ENCODE data around the gene KCNQ2. TPM values are rescaled to one million over a fixed set of nuclear protein-coding genes. Genes with fewer than 3 reads are reported as not detected.

Gene KCNQ2
- total RNA-seq, 1 experiment from 2014 or later, result 0.25 TPM

GRCh38 chr20:63406011-63406410 lies 66.4 kb downstream of the KCNQ2 start:
- POLR2A ChIA-PET, result no interaction called here
- DNase-seq, result no peak

GRCh38 chr20:63405102-63405730 lies 67.2 kb downstream of the KCNQ2 start:
- no peak overlapping the region for H3K4me3 Mint-ChIP-seq (ENCODE audit: unreplicated experiment)
- DNase-seq, result no peak
- peaks cover 20% of the 10 kb centered on the region for H3K27me3 Mint-ChIP-seq (ENCODE audit: insufficient read depth, unreplicated experiment)
- no TSS peak for BruUV-seq (replicated peaks)
- Histone ChIP-seq H3K27me3 (replicated peaks; ENCODE audit: control insufficient read depth, insufficient read depth, low read length) (peaks cover 3% of the 10 kb centered on the region; the same call in 1 of the 2 replicates), H3K4me3 (ENCODE audit: low read depth, low read length) (no peak overlapping the region), H3K9me3 (0 out of 2 replicates have a peak, but pooled peaks cover 3% of the 10 kb centered on the region), H3K4me1 (no peaks in the 10 kb centered on the region), H3K36me3 (ENCODE audit: control insufficient read depth, insufficient read depth, low read length) (no peaks in the 10 kb centered on the region)
- no peak for TF ChIP-seq CTCF (IDR thresholded peaks at IDR 0.05; ENCODE audit: insufficient read depth in 1 of 2, low read depth in 1 of 2, low read length in 1 of 2, severe bottlenecking in 1 of 2, unreplicated experiment in 1 of 2)
- no peaks in the 10 kb centered on the region for H3K36me3 Mint-ChIP-seq (ENCODE audit: insufficient read depth, unreplicated experiment)
- ChIA-PET POLR2A (no interaction called here), CTCF (no interaction called here)
- no peak overlapping the region for H3K27ac Mint-ChIP-seq (ENCODE audit: unreplicated experiment)
- no peaks in the 10 kb centered on the region for H3K9me3 Mint-ChIP-seq (ENCODE audit: unreplicated experiment)
- no peaks in the 10 kb centered on the region for H3K4me1 Mint-ChIP-seq (ENCODE audit: low read depth, unreplicated experiment)
- intact Hi-C loops (cut with micrococcal nuclease; ENCODE audit: unreplicated experiment), result no loop called here

More at GRCh38 chr20:63406011-63406410, 66.4 kb downstream of the KCNQ2 start:
- Histone ChIP-seq H3K4me1 (no peaks in the 10 kb centered on the region), H3K4me3 (ENCODE audit: low read depth, low read length) (no peak overlapping the region), H3K9me3 (0 out of 2 replicates have a peak, but pooled peaks cover 3% of the 10 kb centered on the region), H3K36me3 (ENCODE audit: control insufficient read depth, insufficient read depth, low read length) (no peaks in the 10 kb centered on the region), H3K27me3 (replicated peaks; ENCODE audit: control insufficient read depth, insufficient read depth, low read length) (peaks cover 3% of the 10 kb centered on the region; the same call in 1 of the 2 replicates)
- TF ChIP-seq CTCF (IDR thresholded peaks at IDR 0.05; ENCODE audit: insufficient read depth in 1 of 2, low read depth in 1 of 2, low read length in 1 of 2, severe bottlenecking in 1 of 2, unreplicated experiment in 1 of 2), result no peak
- intact Hi-C loops (cut with micrococcal nuclease; ENCODE audit: unreplicated experiment), result no loop called here
- no TSS peak for BruUV-seq (replicated peaks)
- CTCF ChIA-PET, result interaction anchor here (0.5 kb wide), 1 partner anchor 555 kb away, joined by 6 read pairs; no protein-coding TSS in a partner anchor
- Mint-ChIP-seq H3K9me3 (ENCODE audit: unreplicated experiment) (no peaks in the 10 kb centered on the region), H3K27ac (ENCODE audit: unreplicated experiment) (no peak overlapping the region), H3K27me3 (ENCODE audit: insufficient read depth, unreplicated experiment) (peaks cover 16% of the 10 kb centered on the region), H3K4me1 (ENCODE audit: low read depth, unreplicated experiment) (no peaks in the 10 kb centered on the region), H3K36me3 (ENCODE audit: insufficient read depth, unreplicated experiment) (no peaks in the 10 kb centered on the region), H3K4me3 (ENCODE audit: unreplicated experiment) (no peak overlapping the region)

- peaks cover 5% of the 10 kb centered on the region for H3K27me3 ChIP-seq (replicated peaks; ENCODE audit: control insufficient read depth, insufficient read depth, low read length)
Observed at GRCh38 chr20:63404129-63405085, 68.0 kb downstream of the KCNQ2 start.

More at GRCh38 chr20:63404129-63405085, 68.0 kb downstream of the KCNQ2 start:
- H3K36me3 Mint-ChIP-seq (ENCODE audit: insufficient read depth, unreplicated experiment), result no peaks in the 10 kb centered on the region
- no peak for TF ChIP-seq CTCF (IDR thresholded peaks at IDR 0.05; ENCODE audit: insufficient read depth in 1 of 2, low read depth in 1 of 2, low read length in 1 of 2, severe bottlenecking in 1 of 2, unreplicated experiment in 1 of 2)
- POLR2A ChIA-PET, result no interaction called here
- no peak overlapping the region for H3K4me3 Mint-ChIP-seq (ENCODE audit: unreplicated experiment)
- H3K9me3 Mint-ChIP-seq (ENCODE audit: unreplicated experiment), result no peaks in the 10 kb centered on the region
- no peak for DNase-seq
- Histone ChIP-seq H3K9me3 (0 out of 2 replicates have a peak, but pooled peaks cover 3% of the 10 kb centered on the region), H3K4me3 (ENCODE audit: low read depth, low read length) (no peak overlapping the region), H3K36me3 (ENCODE audit: control insufficient read depth, insufficient read depth, low read length) (no peaks in the 10 kb centered on the region), H3K4me1 (no peaks in the 10 kb centered on the region)
- CTCF ChIA-PET, result no interaction called here
- H3K27ac Mint-ChIP-seq (ENCODE audit: unreplicated experiment), result no peak overlapping the region
- peaks cover 28% of the 10 kb centered on the region for H3K27me3 Mint-ChIP-seq (ENCODE audit: insufficient read depth, unreplicated experiment)
- no peaks in the 10 kb centered on the region for H3K4me1 Mint-ChIP-seq (ENCODE audit: low read depth, unreplicated experiment)
- BruUV-seq (replicated peaks), result no TSS peak
- intact Hi-C loops (cut with micrococcal nuclease; ENCODE audit: unreplicated experiment), result no loop called here

Data from Caco-2 (cell line).